HCT116 (cell line): ENCODE data around the gene DOCK9. TPM values are rescaled to one million over a fixed set of nuclear protein-coding genes. Genes with fewer than 3 reads are reported as not detected.

Source experiments
- ATAC-seq: fragments of 200-7000 bp; cut with Tn5 transposase; 2 replicates; pipeline ENCODE4 v1.9.1; 2020; ENCODE audit warnings: mild to moderate bottlenecking, moderate library complexity
- BruUV-seq: library from RNA; stranded (reverse); fragments of 400-500 nt; replicated peaks from 2 replicates; lab custom pipeline; 2021; lab: Mats Ljungman, UMichigan
- CTCF ChIA-PET: fragments of 300-600 bp; sonication (Branson Sonifier 250); formaldehyde crosslinking; loops from one replicate; lab custom pipeline; 2021; ENCODE audit warnings: antibody characterized with exemption; lab: Charles Lee
- POLR2A ChIA-PET: fragments of 300-600, 350-600 bp; sonication (Branson Sonifier 250); formaldehyde crosslinking; loops from one replicate; lab custom pipeline; 2021; ENCODE audit warnings: antibody characterized with exemption; lab: Charles Lee
- RAD21 ChIA-PET, 2 experiments: fragments of 300-600 bp; sonication (Branson Sonifier 250); formaldehyde crosslinking; loops; one replicate each; lab custom pipeline; 2023; ENCODE audit warnings: low total read pairs in 2 of 2; ENCODE audit not compliant: uncharacterized antibody in 2 of 2, unreplicated experiment in 2 of 2, low non-redundant PET in 1 of 2; lab: Charles Lee
- DNase-seq: peaks from one replicate; pipeline ENCODE4 v3.0.0-alpha.2; 2010; ENCODE audit warnings: low read depth, low spot score
- H2AFZ ChIP-seq: fragments of 200-600 bp; shearing (Covaris generic), sonication (generic); 2 replicates; pipeline ENCODE4 v1.6.1; 2017; ENCODE audit warnings: low read depth, mixed run types, mixed read lengths, antibody characterized with exemption, low read length; ENCODE audit not compliant: poor library complexity, severe bottlenecking
- H3K27ac ChIP-seq: 2 replicates; pipeline ENCODE4 v1.5.1; 2012; ENCODE audit warnings: low read depth, low read length
- H3K27me3 ChIP-seq: fragments of 200-600 bp; sonication (generic); 2 replicates; pipeline ENCODE4 v1.6.1; 2016; ENCODE audit warnings: mixed run types, low read length, mixed read lengths; ENCODE audit not compliant: insufficient read depth
- H3K36me3 ChIP-seq, 2 experiments: fragments of 200-500 bp in 1 of 2; fragments of 200-600 bp in 1 of 2; sonication (Bioruptor generic) in 1 of 2; sonication (generic) in 1 of 2; 2 replicates each; pipeline versions ENCODE4 v1.5.1 to v1.6.1; 2014 to 2016; ENCODE audit warnings: low read length in 2 of 2, inconsistent platforms in 1 of 2, mixed read lengths in 1 of 2, mixed run types in 1 of 2; ENCODE audit not compliant: insufficient read depth in 2 of 2, control insufficient read depth in 1 of 2
- H3K4me1 ChIP-seq, 2 experiments: fragments of 200-600 bp in 1 of 2; sonication (generic) in 1 of 2; 2 replicates each; pipeline versions ENCODE4 v1.5.1 to v1.6.1; 2012 to 2017; ENCODE audit warnings: low read length in 2 of 2, inconsistent platforms in 1 of 2, mild to moderate bottlenecking in 1 of 2, mixed read lengths in 1 of 2, mixed run types in 1 of 2, moderate library complexity in 1 of 2; ENCODE audit not compliant: insufficient read depth in 2 of 2, control insufficient read depth in 1 of 2
- H3K4me2 ChIP-seq: fragments of 200-600 bp; sonication (generic); 2 replicates; pipeline ENCODE4 v1.6.1; 2017; ENCODE audit warnings: mixed run types, low read length, mixed read lengths
- H3K4me3 ChIP-seq, 2 experiments: fragments of 200-600 bp in 1 of 2; sonication (generic) in 1 of 2; replicated peaks in 1 of 2; 2 replicates each; pipeline ENCODE4 v1.5.1; 2011 to 2016; ENCODE audit warnings: low read length in 2 of 2, control low read depth in 1 of 2, low read depth in 1 of 2, mild to moderate bottlenecking in 1 of 2, mixed read lengths in 1 of 2, mixed run types in 1 of 2
- H3K79me2 ChIP-seq: fragments of 200-600 bp; sonication (generic); 2 replicates; pipeline ENCODE4 v1.6.1; 2017; ENCODE audit warnings: mild to moderate bottlenecking, mixed run types, low read length, moderate library complexity, mixed read lengths; ENCODE audit not compliant: insufficient read depth
- H3K9ac ChIP-seq: fragments of 200-600 bp; sonication (generic); 2 replicates; pipeline ENCODE4 v1.6.1; 2016; ENCODE audit warnings: low read length, mixed read lengths
- H3K9me2 ChIP-seq: fragments of 200-600 bp; sonication (generic), shearing (Covaris generic); 2 replicates; pipeline ENCODE4 v1.6.1; 2017; ENCODE audit warnings: mixed run types, mild to moderate bottlenecking, moderate library complexity; ENCODE audit not compliant: insufficient read depth
- H3K9me3 ChIP-seq, 2 experiments: fragments of 200-500 bp in 1 of 2; fragments of 200-600 bp in 1 of 2; sonication (Bioruptor generic) in 1 of 2; sonication (generic) in 1 of 2; 2 replicates each; pipeline ENCODE4 v1.6.1; 2014 to 2017; ENCODE audit warnings: low read length in 2 of 2, mixed read lengths in 2 of 2, inconsistent platforms in 1 of 2, low read depth in 1 of 2, mild to moderate bottlenecking in 1 of 2, mixed run types in 1 of 2, moderate library complexity in 1 of 2; ENCODE audit not compliant: control insufficient read depth in 1 of 2, insufficient read depth in 1 of 2
- H4K20me1 ChIP-seq: fragments of 200-600 bp; sonication (generic), shearing (Covaris generic); 2 replicates; pipeline ENCODE4 v1.6.1; 2017; ENCODE audit warnings: mixed run types, mild to moderate bottlenecking, moderate library complexity; ENCODE audit not compliant: insufficient read depth
- CBX3 ChIP-seq: IDR thresholded peaks from 2 replicates; pipeline ENCODE4 v1.6.1; 2012; ENCODE audit warnings: low read depth
- CEBPB ChIP-seq: IDR thresholded peaks from 2 replicates; pipeline ENCODE4 v1.6.1; 2012; ENCODE audit warnings: low read depth
- EGR1 ChIP-seq: IDR thresholded peaks from 2 replicates; pipeline ENCODE4 v1.6.1; 2012; ENCODE audit warnings: low read depth
- EZH2 ChIP-seq: fragments of 200-600 bp; sonication (generic); IDR thresholded peaks from 2 replicates; pipeline ENCODE4 v1.6.1; 2017; ENCODE audit warnings: antibody characterized with exemption, mixed run types
- JUND ChIP-seq: IDR thresholded peaks from 2 replicates; pipeline ENCODE4 v1.6.1; 2012
- POLR2A ChIP-seq: IDR thresholded peaks from 2 replicates; pipeline ENCODE4 v1.7.0; 2011; ENCODE audit warnings: borderline replicate concordance; ENCODE audit not compliant: insufficient read depth, insufficient read length; ENCODE audit errors: extremely low read depth
- POLR2AphosphoS5 ChIP-seq: IDR thresholded peaks from 2 replicates; pipeline ENCODE4 v1.6.1; 2011; ENCODE audit warnings: mild to moderate bottlenecking, low read depth, low read length, moderate library complexity
- SIN3A ChIP-seq: IDR thresholded peaks from 2 replicates; pipeline ENCODE4 v1.6.1; 2012; ENCODE audit warnings: low read depth
- SRF ChIP-seq: IDR thresholded peaks from 2 replicates; pipeline ENCODE4 v1.6.1; 2012; ENCODE audit warnings: low read depth
- TCF7L2 ChIP-seq: IDR thresholded peaks from 2 replicates; pipeline ENCODE4 v1.7.0; 2011; ENCODE audit warnings: borderline replicate concordance, inconsistent platforms; ENCODE audit not compliant: insufficient read depth, insufficient read length; ENCODE audit errors: extremely low read depth
- intact Hi-C: fragments of 100-400 bp; cut with micrococcal nuclease; formaldehyde crosslinking; loops from 2 replicates; pipeline ENCODE4 v1.10.0; 2022
- total RNA-seq: library from RNA; stranded (reverse); gene quantifications from one replicate; pipeline ENCODE4 v1.2.1, GENCODE V29; 2021; ENCODE audit not compliant: unreplicated experiment
- TF ChIP-seq, protein P1 (sequence below): IDR thresholded peaks from 2 replicates; pipeline ENCODE4 v1.6.1; 2012; ENCODE audit warnings: low read depth

DOCK9 gene
- total RNA-seq, 1 experiment from 2014 or later: 58.8 TPM

DNA sequence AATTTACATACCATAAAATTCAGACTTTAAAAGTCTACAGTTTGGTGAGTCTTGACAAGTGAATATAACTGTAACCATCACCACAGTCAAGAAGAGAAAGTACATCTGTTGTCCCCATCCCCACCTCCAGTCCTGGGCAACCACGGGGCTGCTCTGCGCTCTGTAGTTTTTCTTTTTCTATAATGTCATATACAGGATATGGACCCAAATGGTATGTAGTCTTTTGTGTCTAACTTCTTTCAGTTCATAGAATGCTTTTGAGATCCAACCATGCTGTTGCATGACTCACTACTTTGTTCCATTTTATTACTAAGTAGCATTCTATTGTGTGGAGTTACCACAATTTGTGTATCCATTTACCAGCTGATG is 103.9 kb downstream of the DOCK9 start:
- no peak for ATAC-seq
- Histone ChIP-seq H3K36me3 (peaks cover 0 to 7% of the 10 kb centered on the region in 2 experiments; a peak in 1 of 4 replicates), H3K4me1 (no peaks in the 10 kb centered on the region)

More for the DNA sequence above, 103.9 kb downstream of the DOCK9 start:
- H3K4me3 ChIP-seq: no peak overlapping the region
- ChIA-PET POLR2A (no interaction called here), CTCF (no interaction called here), RAD21 (no interaction called here)
- DNase-seq: no peak
- no peak overlapping the region for H3K9ac ChIP-seq
- H4K20me1 ChIP-seq: no peaks in the 10 kb centered on the region
- TF ChIP-seq CEBPB: no peak
- no peak for TF ChIP-seq CBX3
- no peak for TF ChIP-seq POLR2AphosphoS5
- no peak for TF ChIP-seq JUND
- no peak for TF ChIP-seq SIN3A
- no peak for TF ChIP-seq SRF
- TF ChIP-seq, protein P1, sequence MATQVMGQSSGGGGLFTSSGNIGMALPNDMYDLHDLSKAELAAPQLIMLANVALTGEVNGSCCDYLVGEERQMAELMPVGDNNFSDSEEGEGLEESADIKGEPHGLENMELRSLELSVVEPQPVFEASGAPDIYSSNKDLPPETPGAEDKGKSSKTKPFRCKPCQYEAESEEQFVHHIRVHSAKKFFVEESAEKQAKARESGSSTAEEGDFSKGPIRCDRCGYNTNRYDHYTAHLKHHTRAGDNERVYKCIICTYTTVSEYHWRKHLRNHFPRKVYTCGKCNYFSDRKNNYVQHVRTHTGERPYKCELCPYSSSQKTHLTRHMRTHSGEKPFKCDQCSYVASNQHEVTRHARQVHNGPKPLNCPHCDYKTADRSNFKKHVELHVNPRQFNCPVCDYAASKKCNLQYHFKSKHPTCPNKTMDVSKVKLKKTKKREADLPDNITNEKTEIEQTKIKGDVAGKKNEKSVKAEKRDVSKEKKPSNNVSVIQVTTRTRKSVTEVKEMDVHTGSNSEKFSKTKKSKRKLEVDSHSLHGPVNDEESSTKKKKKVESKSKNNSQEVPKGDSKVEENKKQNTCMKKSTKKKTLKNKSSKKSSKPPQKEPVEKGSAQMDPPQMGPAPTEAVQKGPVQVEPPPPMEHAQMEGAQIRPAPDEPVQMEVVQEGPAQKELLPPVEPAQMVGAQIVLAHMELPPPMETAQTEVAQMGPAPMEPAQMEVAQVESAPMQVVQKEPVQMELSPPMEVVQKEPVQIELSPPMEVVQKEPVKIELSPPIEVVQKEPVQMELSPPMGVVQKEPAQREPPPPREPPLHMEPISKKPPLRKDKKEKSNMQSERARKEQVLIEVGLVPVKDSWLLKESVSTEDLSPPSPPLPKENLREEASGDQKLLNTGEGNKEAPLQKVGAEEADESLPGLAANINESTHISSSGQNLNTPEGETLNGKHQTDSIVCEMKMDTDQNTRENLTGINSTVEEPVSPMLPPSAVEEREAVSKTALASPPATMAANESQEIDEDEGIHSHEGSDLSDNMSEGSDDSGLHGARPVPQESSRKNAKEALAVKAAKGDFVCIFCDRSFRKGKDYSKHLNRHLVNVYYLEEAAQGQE: no peak
- no peak for TF ChIP-seq POLR2A
- no peak for TF ChIP-seq TCF7L2
- TF ChIP-seq EZH2: no peak
- no peak for TF ChIP-seq EGR1
- H3K79me2 ChIP-seq: no peaks in the 10 kb centered on the region
- H3K27me3 ChIP-seq: no peaks in the 10 kb centered on the region
- no peaks in the 10 kb centered on the region for H3K9me2 ChIP-seq
- H2AFZ ChIP-seq: no peak overlapping the region
- H3K9me3 ChIP-seq: peaks cover 4 to 7% of the 10 kb centered on the region in 2 experiments; a peak in 2 of 4 replicates
- intact Hi-C loops: no loop called here
- no TSS peak for BruUV-seq
- no peak overlapping the region for H3K27ac ChIP-seq
- no peak overlapping the region for H3K4me2 ChIP-seq
